Measurements from ENCODE around the gene ADGRD2.

Gene ADGRD2

GRCh38 chr9:124520206-124520596 is 70.0 kb downstream of the ADGRD2 start:
- in situ Hi-C loops (cut with MboI; ENCODE audit: low pct_unique_long_range_greater_than_20kb, low sequenced_read_pairs) = no loop called here
- no peak for DNase-seq

GRCh38 chr9:124521142-124521541 is 70.9 kb downstream of the ADGRD2 start:
- in situ Hi-C loops (cut with MboI; ENCODE audit: low pct_unique_long_range_greater_than_20kb, low sequenced_read_pairs) = no loop called here
- DNase-seq = no peak

- no peak for DNase-seq
- in situ Hi-C loops (cut with MboI; ENCODE audit: low pct_unique_long_range_greater_than_20kb, low sequenced_read_pairs) = no loop called here
Measured at GRCh38 chr9:124522121-124523098, 72.2 kb downstream of the ADGRD2 start.

- no peak for DNase-seq
- in situ Hi-C loops (cut with MboI; ENCODE audit: low pct_unique_long_range_greater_than_20kb, low sequenced_read_pairs) = no loop called here
Measured at GRCh38 chr9:124526174-124526573, 75.9 kb downstream of the ADGRD2 start.

GRCh38 chr9:124527781-124528180 is 77.5 kb downstream of the ADGRD2 start:
- in situ Hi-C loops (cut with MboI; ENCODE audit: low pct_unique_long_range_greater_than_20kb, low sequenced_read_pairs) = no loop called here

More at GRCh38 chr9:124527781-124528180, 77.5 kb downstream of the ADGRD2 start:
- no peak for DNase-seq
